Mucosa of stomach (tissue), 1 donor: ENCODE results near the gene SELENON.
"Not testable (repeated sequence)": the region's sequence is repeated elsewhere in the genome, so short reads cannot be mapped to it uniquely, and the experiment has no call there.

ENCODE experiments used
- H3K27me3 ChIP-seq: one replicate; pipeline ENCODE4 v1.7.0; 2013; ENCODE audit warnings: mild to moderate bottlenecking, low read length; ENCODE audit not compliant: control insufficient read depth, insufficient read depth
- H3K36me3 ChIP-seq: one replicate; pipeline ENCODE4 v1.7.0; 2013; ENCODE audit warnings: low read length; ENCODE audit not compliant: control insufficient read depth, insufficient read depth
- H3K4me1 ChIP-seq: one replicate; pipeline ENCODE4 v1.7.0; 2013; ENCODE audit warnings: mild to moderate bottlenecking, low read length; ENCODE audit not compliant: control insufficient read depth, insufficient read depth
- H3K4me3 ChIP-seq: one replicate; pipeline ENCODE4 v1.7.0; 2013; ENCODE audit warnings: low read length
- H3K9ac ChIP-seq: one replicate; pipeline ENCODE4 v1.7.0; 2013; ENCODE audit warnings: mild to moderate bottlenecking, low read length, moderate library complexity
- H3K9me3 ChIP-seq: one replicate; pipeline ENCODE4 v1.7.0; 2013; ENCODE audit warnings: mild to moderate bottlenecking, low read length, moderate library complexity; ENCODE audit not compliant: control insufficient read depth
- donor health status: Pancreatic carcinoma.

SELENON gene

DNA sequence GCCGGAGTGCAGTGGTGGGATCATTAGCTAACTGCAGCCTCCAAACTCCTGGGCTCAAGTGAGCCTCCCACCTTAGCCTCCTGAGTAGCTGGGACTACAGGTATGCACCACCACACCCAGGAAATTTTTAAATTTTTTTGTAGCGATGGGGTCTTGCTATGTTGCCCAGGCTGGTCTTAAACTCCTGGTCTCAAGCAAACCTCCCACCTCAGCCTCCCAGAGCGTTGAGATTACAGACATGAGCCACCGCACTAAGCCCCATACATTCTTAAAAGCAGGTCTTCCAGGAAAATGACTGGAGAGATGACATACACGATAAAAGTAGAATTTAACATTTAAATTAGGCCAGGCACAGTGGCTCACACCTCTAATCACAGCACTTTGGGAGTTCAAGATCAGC, 33.2 kb downstream of the SELENON start:
- Histone ChIP-seq H3K9me3 (no peaks in the 10 kb centered on the region), H3K27me3 (no peaks in the 10 kb centered on the region), H3K36me3 (peaks cover 19% of the 10 kb centered on the region)

DNA sequence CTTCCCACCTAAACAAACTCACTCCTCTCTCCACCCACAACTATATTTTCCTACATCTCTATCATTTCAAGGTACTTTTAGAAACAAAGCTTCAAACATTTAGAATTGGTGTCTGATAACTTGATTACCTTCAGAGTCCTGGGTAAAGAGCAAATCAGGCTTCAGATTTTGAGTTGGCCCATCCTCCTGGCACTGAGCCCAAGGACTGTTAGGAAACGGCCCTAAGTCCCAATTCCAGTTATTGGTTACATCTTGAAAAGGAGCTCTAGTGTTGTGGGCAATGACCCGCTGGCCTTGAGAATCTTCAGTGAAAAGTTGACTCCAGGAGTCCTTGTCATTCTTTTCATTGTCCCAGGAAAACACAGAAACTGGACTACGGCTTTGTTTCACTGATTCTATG, 34.9 kb downstream of the SELENON start:
- no peak overlapping the region for H3K4me3 ChIP-seq
- H3K9ac ChIP-seq, result no peak overlapping the region
- peaks cover 19% of the 10 kb centered on the region for H3K36me3 ChIP-seq
- no peaks in the 10 kb centered on the region for H3K4me1 ChIP-seq
- no peaks in the 10 kb centered on the region for H3K27me3 ChIP-seq
- H3K9me3 ChIP-seq, result no peaks in the 10 kb centered on the region

More for the DNA sequence above, 33.2 kb downstream of the SELENON start:
- H3K4me3 ChIP-seq, result no peak overlapping the region
- H3K4me1 ChIP-seq, result no peaks in the 10 kb centered on the region
- H3K9ac ChIP-seq, result no peak overlapping the region

DNA sequence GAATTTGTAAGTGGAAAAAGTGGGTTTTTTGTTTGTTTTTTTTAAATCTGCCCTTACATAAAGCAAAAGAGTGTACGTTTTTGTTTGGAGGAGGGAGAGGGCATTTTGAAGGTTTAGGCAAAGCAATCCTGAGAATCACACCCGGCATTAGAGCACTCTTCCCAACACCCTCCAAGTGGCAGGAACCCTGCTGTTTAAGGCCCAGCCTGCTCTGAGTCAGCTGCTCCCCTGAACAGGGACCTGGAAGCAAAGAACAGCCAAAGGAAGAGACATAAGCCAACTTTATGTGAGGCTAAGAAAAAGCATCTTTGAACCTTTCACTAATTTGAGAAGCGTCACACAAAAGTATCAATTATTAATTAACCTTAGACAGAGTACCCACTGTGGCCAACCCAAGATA, 36.7 kb downstream of the SELENON start:
- Histone ChIP-seq H3K4me1 (no peaks in the 10 kb centered on the region), H3K9me3 (no peaks in the 10 kb centered on the region), H3K4me3 (no peak overlapping the region), H3K27me3 (no peaks in the 10 kb centered on the region), H3K9ac (no peak overlapping the region), H3K36me3 (peaks cover 9% of the 10 kb centered on the region)

DNA sequence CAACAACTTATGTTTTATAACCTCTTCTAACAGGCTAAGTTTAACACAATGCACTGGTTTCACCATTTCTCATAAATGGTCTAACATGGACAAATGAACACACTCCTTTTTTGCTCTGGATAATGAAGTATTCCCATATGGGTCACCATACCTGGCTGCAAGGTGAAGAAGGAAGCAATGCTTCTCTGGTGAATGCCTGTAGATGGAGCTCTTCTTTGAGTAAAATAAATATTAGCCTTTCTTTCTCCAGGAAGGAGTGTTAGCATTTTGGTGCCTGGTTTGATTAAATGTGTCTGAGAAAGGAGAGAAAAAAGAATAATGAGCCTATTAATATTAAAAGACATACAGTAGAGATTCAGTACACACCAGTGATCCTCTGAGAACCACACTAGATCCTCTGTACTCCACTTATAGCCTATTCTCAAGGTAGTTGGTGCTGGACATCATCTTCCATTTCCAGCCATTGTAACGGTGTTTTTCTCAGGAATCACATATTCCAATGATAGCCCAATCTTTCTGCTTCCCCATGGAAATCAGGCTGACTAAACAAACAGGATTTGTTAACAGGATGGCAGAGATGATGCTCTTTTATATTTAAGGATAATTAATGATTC, 37.4 kb downstream of the SELENON start:
- Histone ChIP-seq H3K27me3 (no peaks in the 10 kb centered on the region), H3K9ac (no peak overlapping the region), H3K4me1 (no peaks in the 10 kb centered on the region), H3K9me3 (no peaks in the 10 kb centered on the region), H3K36me3 (peaks cover 6% of the 10 kb centered on the region), H3K4me3 (no peak overlapping the region)

DNA sequence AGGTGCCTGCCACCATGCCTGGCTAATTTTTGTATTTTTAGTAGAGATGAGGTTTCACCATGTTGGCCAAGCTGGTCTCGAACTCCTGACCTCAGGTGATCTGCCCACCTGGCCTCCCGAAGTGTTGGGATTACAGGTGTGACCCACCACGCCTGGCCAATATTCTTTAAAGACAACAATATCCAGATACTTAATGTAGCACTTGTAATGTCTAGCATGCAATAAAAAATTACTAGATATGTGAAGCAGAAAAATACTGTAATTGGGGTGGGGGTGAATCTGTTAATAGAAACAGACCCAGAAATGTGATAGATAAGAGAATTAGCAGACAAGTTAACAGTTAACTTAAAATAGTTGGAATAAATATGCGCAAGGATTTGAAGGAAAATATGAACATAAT, 39.8 kb downstream of the SELENON start:
- H3K4me1 ChIP-seq, H3K27me3 ChIP-seq, H3K9me3 ChIP-seq, H3K36me3 ChIP-seq, H3K9ac ChIP-seq, H3K4me3 ChIP-seq: not testable (repeated sequence)

DNA sequence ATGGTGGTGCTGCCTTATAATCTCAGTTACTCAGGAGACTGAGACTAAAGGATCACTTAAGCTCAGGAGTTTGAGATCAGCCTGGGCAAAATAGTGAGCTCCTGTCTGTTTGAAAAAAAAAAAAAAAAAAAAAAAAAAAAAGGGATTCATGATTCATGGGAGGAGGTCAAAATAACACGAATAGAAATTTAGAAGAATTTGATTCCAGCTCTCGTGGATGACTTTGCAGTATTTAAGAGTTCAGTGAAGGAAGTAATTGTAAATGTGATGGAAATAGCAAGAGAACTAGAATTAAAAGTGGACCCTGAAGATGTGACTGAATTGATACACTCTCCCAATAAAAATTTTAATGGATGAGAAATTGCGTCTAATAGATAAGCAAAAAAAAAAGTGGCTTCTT, 43.5 kb downstream of the SELENON start:
- H3K36me3 ChIP-seq, result no peaks in the 10 kb centered on the region
- H3K4me1 ChIP-seq, result no peaks in the 10 kb centered on the region
- no peaks in the 10 kb centered on the region for H3K9me3 ChIP-seq
- no peak overlapping the region for H3K9ac ChIP-seq
- no peaks in the 10 kb centered on the region for H3K27me3 ChIP-seq
- no peak overlapping the region for H3K4me3 ChIP-seq

DNA sequence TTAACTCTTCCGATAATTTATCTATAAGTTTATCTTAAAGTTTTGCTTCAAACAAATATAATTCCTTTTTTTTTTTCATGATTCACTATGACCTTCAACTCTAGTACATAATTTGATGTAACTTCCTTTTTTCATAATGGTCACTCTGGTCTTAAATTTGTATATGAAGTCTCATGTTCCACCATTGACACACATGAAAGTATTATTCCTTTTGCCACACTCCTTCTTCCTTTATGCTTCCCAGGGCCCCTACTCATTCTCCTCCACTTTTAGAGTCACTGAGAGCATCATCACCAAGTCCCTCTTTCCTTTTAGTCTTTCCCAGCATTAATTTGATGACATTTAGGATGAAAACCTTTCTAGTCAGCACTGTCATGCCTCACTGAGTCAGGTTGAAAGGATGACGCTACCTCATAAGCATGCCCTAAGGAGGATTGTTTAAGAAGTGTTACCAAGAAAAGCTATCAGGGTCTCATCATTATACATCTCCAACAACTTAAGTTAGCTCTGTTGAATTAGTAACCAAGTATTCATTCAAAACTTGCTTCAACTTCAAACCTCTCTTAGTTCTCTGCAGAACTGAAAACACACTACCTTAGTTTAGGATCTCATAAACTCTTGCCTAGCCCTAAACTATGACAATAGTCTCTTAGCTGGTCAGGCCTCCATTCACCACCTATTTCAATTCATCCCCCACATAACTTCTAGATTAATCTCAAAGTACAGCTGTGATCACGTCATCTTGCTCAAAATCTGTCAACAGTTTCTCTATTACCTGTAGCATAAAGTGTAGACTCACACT, 44.7 kb downstream of the SELENON start:
- Histone ChIP-seq H3K4me3 (no peak overlapping the region), H3K36me3 (no peaks in the 10 kb centered on the region), H3K4me1 (no peaks in the 10 kb centered on the region), H3K27me3 (no peaks in the 10 kb centered on the region), H3K9ac (no peak overlapping the region), H3K9me3 (no peaks in the 10 kb centered on the region)

DNA sequence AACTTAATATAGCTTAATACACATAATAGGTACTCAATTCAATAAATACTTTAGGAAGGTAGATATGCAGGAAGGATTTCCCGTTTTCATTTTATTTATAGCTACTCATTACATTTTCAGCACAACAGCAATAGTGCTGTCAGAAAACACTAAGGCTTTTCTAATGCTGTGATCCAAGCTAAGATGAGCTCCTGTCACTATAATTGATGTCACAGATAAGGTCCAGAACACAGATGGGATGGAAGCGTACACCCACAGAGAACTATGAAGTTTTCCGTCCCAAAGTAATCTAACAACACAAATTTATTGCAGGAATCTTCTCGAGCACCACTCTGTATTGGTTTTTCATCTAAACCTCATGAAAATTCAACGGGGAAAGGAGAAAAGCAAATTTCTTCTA, 45.7 kb downstream of the SELENON start:
- Histone ChIP-seq H3K9ac (no peak overlapping the region), H3K9me3 (no peaks in the 10 kb centered on the region), H3K36me3 (no peaks in the 10 kb centered on the region), H3K4me1 (no peaks in the 10 kb centered on the region), H3K27me3 (no peaks in the 10 kb centered on the region), H3K4me3 (no peak overlapping the region)

DNA sequence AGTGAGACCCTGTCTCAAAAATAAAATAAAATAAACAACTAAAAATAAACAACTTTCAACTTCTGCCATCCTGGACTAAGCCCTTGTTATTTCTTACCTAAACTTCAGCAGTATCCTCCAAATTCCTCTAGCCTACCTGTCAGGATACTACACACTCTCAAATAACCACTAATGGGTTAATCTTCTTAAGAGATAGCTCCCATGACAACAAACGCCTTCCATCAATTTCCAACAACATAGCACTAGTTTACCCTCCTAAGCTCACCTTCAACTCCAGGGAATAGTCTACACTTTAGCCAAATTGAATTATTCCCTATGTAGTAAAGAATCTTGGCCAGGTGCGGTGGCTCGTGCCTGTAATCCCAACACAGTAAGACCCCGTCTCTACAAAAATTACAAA, 47.9 kb downstream of the SELENON start:
- H3K4me1 ChIP-seq, result no peaks in the 10 kb centered on the region
- no peaks in the 10 kb centered on the region for H3K27me3 ChIP-seq
- no peak overlapping the region for H3K4me3 ChIP-seq
- no peak overlapping the region for H3K9ac ChIP-seq
- no peaks in the 10 kb centered on the region for H3K9me3 ChIP-seq
- no peaks in the 10 kb centered on the region for H3K36me3 ChIP-seq

DNA sequence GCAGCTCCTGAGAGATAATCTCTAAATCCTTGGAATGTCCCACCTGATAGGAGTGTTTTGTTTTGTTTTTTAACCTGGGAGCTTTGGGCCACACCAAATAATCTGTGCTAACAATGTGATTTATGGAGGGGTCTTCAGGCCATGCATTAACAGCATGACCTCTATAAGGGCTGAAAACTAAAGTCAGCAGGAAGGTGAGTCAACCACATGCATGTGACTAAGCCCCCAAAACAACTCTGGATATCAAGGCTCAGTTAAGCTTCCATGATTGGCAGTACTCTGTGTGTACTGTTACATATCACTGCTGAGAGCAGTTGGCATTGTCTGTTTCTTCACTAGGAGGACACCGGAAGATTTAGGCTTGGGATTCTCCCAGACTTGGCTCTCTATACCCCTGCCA, 48.5 kb downstream of the SELENON start:
- H3K4me3 ChIP-seq, result no peak overlapping the region
- no peaks in the 10 kb centered on the region for H3K27me3 ChIP-seq
- no peaks in the 10 kb centered on the region for H3K4me1 ChIP-seq
- no peaks in the 10 kb centered on the region for H3K36me3 ChIP-seq
- H3K9me3 ChIP-seq, result no peaks in the 10 kb centered on the region
- no peak overlapping the region for H3K9ac ChIP-seq

DNA sequence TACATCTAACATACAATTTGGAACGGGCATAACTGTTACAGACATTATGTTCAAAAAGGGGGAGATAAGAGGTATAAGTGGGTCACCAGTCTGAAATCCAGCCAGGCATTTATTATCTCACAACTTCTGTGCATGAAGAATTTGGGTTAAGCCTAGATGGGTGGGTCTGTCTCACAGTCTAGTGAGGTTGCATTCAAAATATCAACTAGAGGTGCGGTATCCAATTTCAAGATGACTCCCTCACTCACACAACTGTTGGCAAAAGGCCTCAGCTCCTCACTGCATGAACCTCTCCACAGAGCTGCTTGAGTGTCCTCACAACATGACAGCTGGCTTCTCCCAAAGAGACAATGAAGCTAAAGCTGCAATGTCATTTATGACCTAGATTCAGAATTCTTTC, 54.6 kb downstream of the SELENON start:
- Histone ChIP-seq H3K4me1 (peaks cover 5% of the 10 kb centered on the region), H3K27me3 (no peaks in the 10 kb centered on the region), H3K9me3 (no peaks in the 10 kb centered on the region), H3K9ac (no peak overlapping the region), H3K36me3 (no peaks in the 10 kb centered on the region), H3K4me3 (no peak overlapping the region)

DNA sequence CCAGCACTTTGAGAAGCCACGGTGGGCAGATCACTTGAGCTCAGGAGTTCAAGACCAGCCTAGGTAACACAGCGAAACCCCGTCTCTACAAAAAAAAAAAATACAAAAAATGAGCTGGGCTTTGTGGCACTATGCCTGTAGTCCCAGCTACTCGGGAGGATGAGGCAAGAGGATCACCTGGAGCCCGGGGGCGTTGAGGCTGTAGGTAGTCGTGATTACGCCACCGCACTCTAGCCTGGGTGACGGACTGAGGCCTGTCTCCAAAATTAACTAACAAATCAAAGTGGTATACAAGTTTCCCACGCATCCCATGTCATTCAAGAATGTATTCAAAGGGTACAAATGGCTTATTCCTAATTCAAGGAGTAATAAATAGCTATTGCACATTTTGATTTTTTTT, 56.9 kb downstream of the SELENON start:
- no peaks in the 10 kb centered on the region for H3K9me3 ChIP-seq
- H3K27me3 ChIP-seq, result no peaks in the 10 kb centered on the region
- no peak overlapping the region for H3K9ac ChIP-seq
- H3K36me3 ChIP-seq, result no peaks in the 10 kb centered on the region
- H3K4me1 ChIP-seq, result peaks cover 5% of the 10 kb centered on the region
- no peak overlapping the region for H3K4me3 ChIP-seq
